Mesendoderm (in vitro differentiated cells): ENCODE measurements around the gene EFCAB7.

Experiments used
- DNase-seq: peaks from one replicate; pipeline ENCODE4 v3.0.0; 2013
- H2AK5ac ChIP-seq: 2 replicates; pipeline ENCODE4 v1.6.1; 2013; ENCODE audit warnings: low read length, inconsistent platforms
- H2BK120ac ChIP-seq: 2 replicates; pipeline ENCODE4 v1.6.1; 2013; ENCODE audit warnings: low read depth, mild to moderate bottlenecking, low read length, moderate library complexity, mixed read lengths
- H2BK15ac ChIP-seq: replicated peaks from 2 replicates; pipeline ENCODE4 v1.6.1; 2013; ENCODE audit warnings: low read depth, mild to moderate bottlenecking, moderate library complexity
- H2BK5ac ChIP-seq: 2 replicates; pipeline ENCODE4 v1.6.1; 2013; ENCODE audit warnings: low read length, inconsistent platforms
- H3K18ac ChIP-seq: 2 replicates; pipeline ENCODE4 v1.6.1; 2013; ENCODE audit warnings: mild to moderate bottlenecking, low read length, mixed read lengths
- H3K23ac ChIP-seq: one replicate; pipeline ENCODE4 v1.6.1; 2013; ENCODE audit warnings: low read length
- H3K27ac ChIP-seq: 2 replicates; pipeline ENCODE4 v1.5.1; 2013; ENCODE audit warnings: low read depth, mild to moderate bottlenecking, inconsistent platforms, low read length, moderate library complexity
- H3K27me3 ChIP-seq: 2 replicates; pipeline ENCODE4 v1.6.1; 2013; ENCODE audit warnings: low read length, control low read depth, mild to moderate bottlenecking, inconsistent platforms; ENCODE audit not compliant: insufficient read depth, poor library complexity
- H3K36me3 ChIP-seq: 2 replicates; pipeline ENCODE4 v1.6.1; 2013; ENCODE audit warnings: low read length, inconsistent platforms; ENCODE audit not compliant: control insufficient read depth, insufficient read depth
- H3K4ac ChIP-seq: one replicate; pipeline ENCODE4 v1.6.1; 2013; ENCODE audit warnings: low read depth, mild to moderate bottlenecking, low read length, moderate library complexity
- H3K4me1 ChIP-seq: 2 replicates; pipeline ENCODE4 v1.6.1; 2013; ENCODE audit warnings: low read depth, low read length, inconsistent platforms; ENCODE audit not compliant: control insufficient read depth
- H3K4me2 ChIP-seq: 2 replicates; pipeline ENCODE4 v1.6.1; 2013; ENCODE audit warnings: low read length
- H3K4me3 ChIP-seq: 2 replicates; pipeline ENCODE4 v1.5.1; 2013; ENCODE audit warnings: mild to moderate bottlenecking, low read length
- H3K56ac ChIP-seq: one replicate; pipeline ENCODE4 v1.6.1; 2013; ENCODE audit warnings: low read length
- H3K79me1 ChIP-seq: 2 replicates; pipeline ENCODE4 v1.6.1; 2013; ENCODE audit warnings: low read length, inconsistent platforms
- H3K79me2 ChIP-seq: 2 replicates; pipeline ENCODE4 v1.6.1; 2013; ENCODE audit warnings: mild to moderate bottlenecking, low read length; ENCODE audit not compliant: control insufficient read depth, insufficient read depth
- H3K9ac ChIP-seq: 2 replicates; pipeline ENCODE4 v1.6.1; 2013; ENCODE audit warnings: low read length, inconsistent platforms
- H4K5ac ChIP-seq: one replicate; pipeline ENCODE4 v1.6.1; 2013; ENCODE audit warnings: low read length
- H4K8ac ChIP-seq: one replicate; pipeline ENCODE4 v1.6.1; 2013; ENCODE audit warnings: low read depth, mild to moderate bottlenecking, control low read depth, low read length, moderate library complexity
- WGBS: extraction: QIAGEN DNeasy Blood & Tissue Kit; methylation state at CpG from one replicate; pipeline ENCODE4 v1.1.7; 2013; ENCODE audit warnings: low lambda C conversion rate, missing lambda C conversion rate; ENCODE audit not compliant: insufficient coverage; ENCODE audit errors: extremely low coverage; 5-methylcytosine and 5-hydroxymethylcytosine counted together

The EFCAB7 gene

DNA sequence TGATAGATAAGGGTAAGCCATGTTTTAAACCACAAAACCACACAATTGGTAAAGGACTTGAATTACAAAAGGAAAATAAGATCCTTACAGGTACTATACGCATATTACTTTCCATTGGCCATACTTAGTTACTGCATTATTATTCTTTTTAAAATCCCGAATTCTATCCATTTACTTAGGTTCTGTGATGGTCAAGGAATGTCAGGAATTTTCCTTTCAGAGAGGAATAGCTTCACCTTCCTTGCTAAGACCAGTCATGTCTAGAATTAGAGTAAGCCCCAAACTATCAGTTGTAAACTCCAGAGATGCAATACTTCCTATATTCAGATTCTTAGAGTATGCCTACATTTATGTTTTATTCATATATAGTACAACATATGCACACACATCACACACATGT is 13.7 kb downstream of the EFCAB7 start:
- Histone ChIP-seq H4K5ac (no peak overlapping the region), H3K27ac (no peak overlapping the region), H2BK15ac (no peak overlapping the region), H3K27me3 (no peaks in the 10 kb centered on the region), H2AK5ac (no peak overlapping the region), H3K56ac (no peak overlapping the region), H3K79me1 (no peaks in the 10 kb centered on the region), H3K4me2 (no peak overlapping the region), H3K36me3 (no peaks in the 10 kb centered on the region), H2BK120ac (no peak overlapping the region), H3K79me2 (no peaks in the 10 kb centered on the region), H2BK5ac (no peak overlapping the region), H3K4me1 (no peaks in the 10 kb centered on the region), H4K8ac (no peak overlapping the region), H3K23ac (no peak overlapping the region), H3K9ac (no peak overlapping the region), H3K4me3 (no peak overlapping the region), H3K4ac (no peak overlapping the region), H3K18ac (no peak overlapping the region)
- WGBS: no CpG with 5 or more reads among the region's 2 CpGs
- DNase-seq: peak; percentile 51

DNA sequence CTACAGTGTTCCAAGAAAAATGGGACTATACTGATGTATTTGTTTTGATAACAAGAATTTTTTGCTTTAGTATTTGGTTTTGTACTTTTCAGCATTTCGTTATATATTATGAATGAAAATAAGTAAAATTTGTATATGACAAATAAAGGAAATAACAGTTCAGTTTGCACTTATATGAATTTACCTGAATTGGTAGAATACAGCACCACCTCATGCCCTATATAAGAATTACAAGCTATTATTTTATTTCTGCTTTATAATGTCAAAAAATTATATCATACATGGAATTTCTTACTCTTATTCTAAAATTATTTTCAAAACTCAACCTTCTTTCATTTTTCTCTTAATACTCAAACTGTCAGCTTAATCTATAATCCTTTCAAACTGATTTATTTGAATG is 14.6 kb downstream of the EFCAB7 start:
- Histone ChIP-seq H3K27me3 (no peaks in the 10 kb centered on the region), H2BK15ac (no peak overlapping the region), H2BK120ac (no peak overlapping the region), H4K8ac (no peak overlapping the region), H3K27ac (no peak overlapping the region), H3K4me3 (no peak overlapping the region), H3K56ac (no peak overlapping the region), H3K4me2 (no peak overlapping the region), H3K36me3 (no peaks in the 10 kb centered on the region), H3K79me2 (no peaks in the 10 kb centered on the region), H3K79me1 (no peaks in the 10 kb centered on the region), H3K23ac (no peak overlapping the region), H3K9ac (no peak overlapping the region), H4K5ac (no peak overlapping the region), H3K18ac (no peak overlapping the region), H3K4me1 (no peaks in the 10 kb centered on the region), H3K4ac (no peak overlapping the region), H2BK5ac (no peak overlapping the region), H2AK5ac (no peak overlapping the region)
- no peak for DNase-seq
- WGBS: 90% methylated on average over 1 of the region's 1 CpG

- H3K27me3 ChIP-seq: no peaks in the 10 kb centered on the region
Measured at GRCh38 chr1:63545780-63546179, 22.5 kb downstream of the EFCAB7 start.

GRCh38 chr1:63547621-63548294 is 24.4 kb downstream of the EFCAB7 start:
- no peak overlapping the region for H3K4me2 ChIP-seq
- H2AK5ac ChIP-seq: no peak overlapping the region
- H4K8ac ChIP-seq: no peak overlapping the region
- no peaks in the 10 kb centered on the region for H3K79me1 ChIP-seq
- H3K18ac ChIP-seq: no peak overlapping the region
- H4K5ac ChIP-seq: no peak overlapping the region
- H2BK15ac ChIP-seq: no peak overlapping the region
- no peak overlapping the region for H3K4ac ChIP-seq
- H3K9ac ChIP-seq: no peak overlapping the region
- no CpG with 5 or more reads among the region's 2 CpGs for whole genome bisulfite sequencing
- H3K4me3 ChIP-seq: no peak overlapping the region
- H3K23ac ChIP-seq: no peak overlapping the region
- H3K4me1 ChIP-seq: no peaks in the 10 kb centered on the region
- H3K27me3 ChIP-seq: no peaks in the 10 kb centered on the region
- no peak overlapping the region for H2BK5ac ChIP-seq
- no peaks in the 10 kb centered on the region for H3K79me2 ChIP-seq
- H2BK120ac ChIP-seq: no peak overlapping the region
- H3K36me3 ChIP-seq: no peaks in the 10 kb centered on the region
- no peak for DNase-seq
- H3K27ac ChIP-seq: no peak overlapping the region
- no peak overlapping the region for H3K56ac ChIP-seq

More at GRCh38 chr1:63545780-63546179, 22.5 kb downstream of the EFCAB7 start:
- Histone ChIP-seq H3K79me1 (no peaks in the 10 kb centered on the region), H2BK15ac (no peak overlapping the region), H3K56ac (no peak overlapping the region), H3K27ac (no peak overlapping the region), H3K23ac (no peak overlapping the region), H3K36me3 (no peaks in the 10 kb centered on the region), H2BK5ac (no peak overlapping the region), H3K4me3 (no peak overlapping the region), H3K79me2 (no peaks in the 10 kb centered on the region), H3K4me1 (no peaks in the 10 kb centered on the region), H3K4ac (no peak overlapping the region), H4K5ac (no peak overlapping the region), H3K4me2 (no peak overlapping the region), H4K8ac (no peak overlapping the region), H2AK5ac (no peak overlapping the region), H2BK120ac (no peak overlapping the region), H3K18ac (no peak overlapping the region), H3K9ac (no peak overlapping the region)
- DNase-seq: no peak

GRCh38 chr1:63548303-63548702 is 25.0 kb downstream of the EFCAB7 start:
- Histone ChIP-seq H3K27ac (no peak overlapping the region), H2BK15ac (no peak overlapping the region), H3K56ac (no peak overlapping the region), H4K8ac (no peak overlapping the region), H2AK5ac (no peak overlapping the region), H2BK120ac (no peak overlapping the region), H3K18ac (no peak overlapping the region), H3K23ac (no peak overlapping the region), H3K4me2 (no peak overlapping the region), H3K4me1 (no peaks in the 10 kb centered on the region), H3K27me3 (no peaks in the 10 kb centered on the region), H3K79me1 (no peaks in the 10 kb centered on the region), H3K4ac (no peak overlapping the region), H3K9ac (no peak overlapping the region), H4K5ac (no peak overlapping the region), H3K36me3 (no peaks in the 10 kb centered on the region), H3K79me2 (no peaks in the 10 kb centered on the region), H3K4me3 (no peak overlapping the region), H2BK5ac (no peak overlapping the region)
- no peak for DNase-seq
- WGBS: no CpG with 5 or more reads among the region's 2 CpGs

DNA sequence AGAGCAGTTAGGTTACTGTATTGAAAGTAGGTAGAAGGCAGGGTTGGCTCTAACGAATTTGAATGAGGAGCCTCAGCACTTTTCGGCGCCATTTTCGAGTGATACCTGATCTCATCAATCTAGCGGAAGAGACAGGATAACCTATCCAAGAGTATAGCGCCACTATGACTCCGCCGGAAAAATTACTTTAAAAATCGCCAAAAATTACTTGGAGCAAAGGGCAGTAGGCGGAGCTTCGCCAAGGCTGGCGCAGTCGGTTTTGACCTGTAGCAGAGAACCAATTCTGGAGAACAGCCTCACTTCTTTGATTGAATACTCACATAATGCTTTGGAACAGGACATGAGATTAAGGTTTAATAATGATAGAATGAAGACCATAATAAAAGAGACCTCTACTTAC is 25.6 kb downstream of the EFCAB7 start:
- H3K9ac ChIP-seq: no peak overlapping the region
- H3K23ac ChIP-seq: no peak overlapping the region
- no peak overlapping the region for H3K56ac ChIP-seq
- H3K27me3 ChIP-seq: no peaks in the 10 kb centered on the region
- no peak overlapping the region for H3K27ac ChIP-seq
- no peak overlapping the region for H3K18ac ChIP-seq
- no CpG with 5 or more reads among the region's 13 CpGs for WGBS
- no peak overlapping the region for H3K4me3 ChIP-seq
- DNase-seq: no peak
- H2AK5ac ChIP-seq: no peak overlapping the region
- no peak overlapping the region for H4K8ac ChIP-seq
- H3K4me2 ChIP-seq: no peak overlapping the region
- no peak overlapping the region for H3K4ac ChIP-seq
- H2BK15ac ChIP-seq: no peak overlapping the region
- no peak overlapping the region for H4K5ac ChIP-seq
- H2BK120ac ChIP-seq: no peak overlapping the region
- H2BK5ac ChIP-seq: no peak overlapping the region
- H3K79me1 ChIP-seq: no peaks in the 10 kb centered on the region
- H3K36me3 ChIP-seq: no peaks in the 10 kb centered on the region
- no peaks in the 10 kb centered on the region for H3K79me2 ChIP-seq
- no peaks in the 10 kb centered on the region for H3K4me1 ChIP-seq
